ENCODE results near the gene MAP7D1.

Gene MAP7D1

DNA sequence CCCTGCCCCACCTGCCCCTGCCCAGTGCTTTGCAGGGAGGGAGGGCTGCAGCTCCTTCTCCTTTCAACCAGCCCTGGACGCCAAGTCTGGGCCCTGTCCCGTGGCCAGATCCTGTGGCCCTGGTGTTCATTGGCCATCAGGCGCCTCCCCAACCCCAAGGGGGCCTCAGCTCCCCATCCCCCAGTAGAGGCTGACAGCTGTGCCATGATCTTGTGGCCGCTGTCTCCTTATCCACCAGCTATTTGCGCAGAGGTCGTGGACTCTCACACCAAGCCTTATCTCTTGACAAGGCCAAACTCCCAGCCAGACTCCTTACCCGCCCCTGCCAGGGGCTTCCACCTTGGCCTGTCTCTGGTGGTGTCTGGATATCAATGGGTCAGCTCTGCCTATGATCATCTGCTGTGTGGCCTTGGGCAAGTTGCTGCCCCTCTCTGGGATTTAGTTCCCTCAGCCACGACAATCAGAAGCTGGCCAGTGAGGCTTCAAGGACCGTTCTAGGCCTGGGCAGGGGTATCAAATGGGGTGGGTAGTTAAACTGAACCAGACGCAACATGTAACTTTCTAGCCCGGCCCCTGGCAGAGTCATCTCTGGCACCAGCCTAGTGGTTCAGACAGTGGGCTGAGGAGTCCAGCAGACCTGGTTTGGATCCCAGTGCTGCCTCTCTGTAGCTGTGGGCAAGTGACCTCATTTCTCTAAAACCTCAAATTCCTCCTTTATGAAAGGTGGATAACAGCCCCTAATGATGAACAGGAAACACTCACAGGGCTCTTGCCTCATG lies 27.6 kb upstream of the MAP7D1 start:
- DNase-seq: no peak

DNA sequence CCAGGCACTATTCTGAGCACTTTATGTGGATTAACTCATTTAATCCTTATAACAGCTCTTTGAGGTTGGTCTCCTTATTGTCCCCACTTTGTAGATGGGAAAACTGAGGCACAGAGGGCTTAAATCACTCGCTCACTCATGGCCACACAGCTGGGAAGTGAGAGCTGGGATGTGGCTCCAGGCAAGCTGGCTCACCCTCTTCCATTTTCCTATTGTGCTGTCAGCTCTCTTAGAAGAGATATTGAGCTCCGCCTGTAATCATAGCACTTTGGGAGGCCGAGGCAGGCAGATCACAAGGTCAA lies 27.1 kb upstream of the MAP7D1 start:
- DNase-seq: no peak

DNA sequence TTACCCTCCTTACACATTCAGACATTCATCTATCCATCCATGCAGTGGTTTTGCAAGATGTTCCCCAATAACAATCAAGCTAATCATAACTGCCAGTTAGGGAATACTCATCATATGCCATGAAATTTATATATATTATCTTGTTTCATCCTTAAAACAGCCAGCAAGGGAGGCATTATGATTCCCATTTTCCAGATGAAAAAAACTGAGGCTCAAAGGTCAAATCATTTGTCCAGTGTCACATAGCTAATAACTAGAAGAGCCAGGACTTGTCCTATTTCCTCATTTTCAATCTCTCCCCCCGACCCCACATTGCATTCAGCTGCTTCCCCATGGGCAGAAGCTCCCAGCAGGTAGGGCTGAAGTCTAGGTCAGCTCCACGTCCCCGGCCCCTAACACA lies 23.9 kb upstream of the MAP7D1 start:
- DNase-seq: no peak

DNA sequence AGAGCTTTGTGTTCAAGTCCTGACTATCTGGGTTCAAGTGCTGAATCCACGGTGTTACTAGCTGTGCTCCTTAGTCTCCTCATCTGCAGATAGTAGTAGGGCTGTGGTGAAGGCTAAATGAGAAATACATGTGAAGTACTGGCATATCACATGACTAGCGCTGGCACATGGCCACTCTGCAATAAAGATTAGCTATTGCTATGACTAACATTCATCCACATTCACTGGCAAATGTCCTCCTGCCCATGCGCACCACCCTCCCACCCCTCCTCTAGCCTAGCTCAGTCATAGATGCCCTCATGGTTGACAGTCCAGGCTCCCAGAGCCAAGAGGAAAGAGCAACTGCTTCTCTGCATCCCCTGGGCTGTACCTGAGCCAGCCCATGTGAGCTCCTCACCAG lies 22.5 kb upstream of the MAP7D1 start:
- DNase-seq: no peak

DNA sequence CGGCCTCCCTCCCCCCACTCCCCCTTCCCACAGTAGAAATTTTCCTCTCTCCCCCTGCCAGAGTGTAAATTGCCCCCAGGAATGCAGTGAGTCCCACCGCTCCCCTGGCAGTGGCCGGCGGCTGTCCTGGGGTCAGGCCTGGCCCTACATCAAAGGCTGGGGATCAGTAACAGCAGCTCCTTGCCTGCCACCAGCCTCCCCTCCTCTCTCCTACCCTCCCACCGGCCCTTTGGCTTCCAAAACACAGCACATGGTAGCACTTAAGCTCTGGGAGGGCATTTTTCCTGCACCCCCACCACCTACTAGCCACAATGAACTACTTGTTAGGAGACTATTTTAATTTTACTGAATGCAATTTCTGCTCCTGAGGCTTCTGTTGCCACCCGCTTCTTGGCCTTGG lies 21.9 kb upstream of the MAP7D1 start:
- no peak for DNase-seq

DNA sequence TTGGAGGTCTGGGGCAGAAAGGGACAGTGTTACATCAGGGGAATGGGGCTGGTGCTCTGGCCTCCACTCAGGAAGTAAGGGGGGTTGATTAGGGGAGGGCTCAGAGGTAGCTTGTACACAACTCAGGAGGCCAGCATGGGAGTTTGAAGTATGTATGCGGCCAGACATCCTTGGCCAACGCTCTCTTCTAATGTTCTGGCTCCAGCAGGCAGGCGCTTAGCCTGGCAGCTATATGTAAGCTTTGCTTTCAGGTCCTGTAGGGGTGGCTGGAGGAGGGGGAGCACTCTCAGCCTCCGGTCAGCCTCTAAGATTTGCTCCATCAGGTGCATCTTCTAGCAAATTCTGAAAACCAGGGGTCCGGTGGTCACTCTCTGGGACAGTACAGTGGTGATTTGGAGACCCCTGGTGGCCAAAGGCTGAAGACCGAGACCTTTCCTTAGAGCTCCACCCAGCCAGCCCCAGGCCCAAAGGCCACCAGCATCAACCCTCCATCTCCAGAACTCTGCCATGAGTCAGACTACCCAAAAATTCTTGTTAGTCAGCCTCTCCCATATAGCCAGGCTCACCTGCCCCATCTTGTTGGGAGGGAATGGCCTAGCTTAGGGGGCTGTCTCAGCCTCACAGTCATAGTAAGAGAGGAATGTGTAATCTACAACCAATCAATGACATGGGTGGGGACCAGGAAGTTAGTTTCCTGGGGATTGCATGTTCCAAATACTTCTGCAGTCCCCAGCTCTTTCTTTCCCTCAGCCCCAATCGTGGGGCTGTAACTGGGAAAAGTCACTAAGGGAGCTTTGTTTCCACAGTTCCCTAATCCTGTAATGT lies 21.2 kb upstream of the MAP7D1 start:
- peak; percentile 29 to 33 for DNase-seq

DNA sequence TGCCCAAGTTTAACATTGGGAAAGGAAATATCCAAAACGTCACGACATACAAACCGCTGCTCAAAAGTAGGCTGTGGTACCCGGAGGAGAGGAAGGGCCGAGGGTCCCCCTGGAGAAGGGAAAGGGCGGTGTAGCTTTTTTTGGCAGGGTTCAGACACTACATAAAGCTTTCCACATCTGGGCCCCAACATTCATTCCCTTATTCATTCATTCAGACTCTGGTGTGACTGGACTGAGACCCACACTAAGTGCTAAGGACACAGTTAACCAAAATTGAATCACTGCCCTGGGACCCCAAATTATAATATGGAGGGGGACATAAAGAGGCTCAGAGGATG lies 20.7 kb upstream of the MAP7D1 start:
- DNase-seq: no peak

DNA sequence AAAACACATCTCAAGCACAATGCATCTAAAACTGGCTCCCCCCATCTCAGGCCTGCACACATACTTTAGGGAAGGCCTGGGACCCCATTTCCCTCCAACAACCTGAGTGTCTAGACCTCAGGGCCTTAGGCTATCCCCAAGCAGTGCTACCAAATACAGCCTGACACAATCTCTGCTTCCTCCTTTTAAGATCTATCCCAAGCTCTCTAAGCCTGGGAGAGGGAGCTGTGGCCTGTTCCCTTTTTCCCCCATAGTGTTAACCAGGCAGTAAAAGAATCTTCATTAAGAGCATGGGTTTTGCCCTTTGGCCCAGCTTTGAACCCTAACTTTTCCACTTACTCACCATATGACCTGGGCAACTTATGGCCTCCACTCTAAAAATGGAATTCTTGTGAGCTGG lies 20.2 kb upstream of the MAP7D1 start:
- DNase-seq: no peak

DNA sequence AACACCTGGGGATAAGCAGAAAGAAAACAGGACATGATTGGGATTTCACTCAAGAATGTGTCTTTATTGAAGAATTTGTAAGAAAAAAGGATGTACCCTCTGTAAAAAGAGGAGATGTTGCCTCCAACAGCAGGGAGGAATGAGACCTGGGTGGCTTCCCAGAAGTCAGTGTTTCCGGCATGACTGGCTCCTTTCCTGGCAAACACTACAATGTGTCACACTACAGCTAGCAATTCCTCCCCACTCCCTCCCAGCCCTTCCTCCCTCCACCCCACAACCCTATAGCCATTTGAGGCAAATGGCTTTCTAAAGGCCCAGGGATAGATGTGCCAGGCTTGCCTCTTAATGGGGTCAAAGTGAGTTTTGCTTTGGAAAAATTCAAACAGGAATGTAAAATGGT lies 19.4 kb upstream of the MAP7D1 start:
- DNase-seq: no peak

DNA sequence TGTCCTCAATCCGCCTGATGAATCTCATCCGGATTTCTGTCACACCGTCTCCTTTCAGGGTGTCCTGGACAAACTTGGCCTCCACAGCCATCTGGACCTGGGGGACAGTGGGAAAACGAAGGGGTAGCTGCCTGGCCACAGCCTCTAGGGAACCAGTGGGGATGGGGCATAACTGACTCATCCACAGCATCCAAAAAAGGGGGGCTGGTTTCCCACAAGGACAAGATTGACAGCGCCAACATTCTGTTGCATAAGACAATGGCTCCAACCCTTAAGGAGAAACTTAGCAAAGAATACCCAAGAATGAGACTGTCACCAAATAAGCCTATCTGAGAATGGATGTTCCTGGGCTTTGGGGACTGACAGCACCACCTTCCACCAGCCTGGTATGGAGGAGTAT lies 18.7 kb upstream of the MAP7D1 start:
- DNase-seq: no peak

DNA sequence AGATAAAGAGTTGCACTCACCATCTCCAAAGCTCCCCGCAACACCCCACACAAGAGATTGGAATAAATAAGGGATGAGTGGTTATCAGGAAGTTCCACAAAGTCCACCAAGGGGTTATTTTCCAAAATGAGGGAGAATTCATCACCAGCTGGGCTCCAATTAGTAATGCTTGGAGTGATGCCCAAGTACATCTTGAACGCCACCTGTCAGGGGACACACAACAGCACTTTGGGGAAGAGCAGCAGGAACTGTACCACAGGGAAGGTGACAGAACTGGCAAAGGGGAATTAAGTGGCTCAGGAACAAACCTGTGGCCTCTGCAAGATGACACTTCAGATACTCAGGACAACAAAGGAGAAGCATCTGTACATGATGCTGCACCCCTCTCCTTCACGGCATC lies 18.2 kb upstream of the MAP7D1 start:
- no peak for DNase-seq

DNA sequence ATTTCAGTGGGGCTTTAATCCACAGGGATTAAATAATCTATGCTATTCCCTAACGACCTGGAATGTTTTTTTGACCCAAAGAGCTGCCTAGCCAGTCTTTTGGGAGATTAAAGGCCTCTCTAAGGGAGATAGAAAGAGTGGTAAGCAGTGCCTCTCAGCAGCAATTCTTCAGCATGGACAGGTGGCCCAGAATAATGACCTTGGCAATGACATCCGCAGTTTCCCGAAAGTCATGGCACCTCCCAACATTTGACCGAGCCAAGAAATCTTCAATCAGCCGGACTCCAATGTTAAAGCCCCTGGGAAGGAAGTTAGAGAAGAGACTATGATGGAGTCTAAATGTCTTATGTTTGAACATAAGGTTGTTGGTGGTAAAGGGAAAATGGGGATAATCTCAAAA lies 16.4 kb upstream of the MAP7D1 start:
- no peak for DNase-seq

DNA sequence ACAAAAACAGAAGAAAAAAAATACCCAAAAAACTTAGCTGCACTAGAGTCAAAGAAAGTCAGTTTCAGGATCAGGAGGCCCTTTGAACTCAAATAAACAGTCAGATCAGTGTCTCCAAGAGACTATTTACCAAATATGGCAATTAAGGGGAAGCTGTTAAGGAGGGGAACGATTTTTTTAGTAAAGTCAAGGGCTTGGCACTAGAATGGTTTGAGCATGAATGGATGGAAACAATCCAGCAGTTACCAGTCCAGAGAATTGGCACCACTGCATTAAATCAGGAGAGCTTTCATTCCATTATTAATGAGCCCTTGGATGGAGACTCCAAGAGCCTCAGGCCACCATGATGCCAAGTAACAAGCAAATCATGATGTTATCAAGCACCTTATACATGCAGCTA lies 13.8 kb upstream of the MAP7D1 start:
- DNase-seq: no peak

DNA sequence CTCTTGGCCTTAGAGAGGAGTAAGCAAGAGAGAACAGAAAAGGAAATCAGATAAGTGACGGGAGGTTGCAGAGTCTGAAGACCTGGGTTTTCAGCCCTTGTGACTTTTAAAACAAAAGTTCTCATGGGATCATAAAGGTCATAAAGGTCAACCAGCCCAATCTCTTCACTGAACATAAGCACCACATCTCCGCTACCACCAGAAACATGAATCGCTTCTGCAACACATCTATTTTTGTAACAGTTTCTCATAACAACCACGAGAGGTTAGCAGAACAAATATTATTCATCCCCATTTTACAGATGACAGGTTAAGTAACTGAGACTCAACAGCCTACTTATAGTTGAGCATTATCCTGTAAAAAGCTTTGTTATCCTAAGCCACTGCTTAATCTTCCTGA lies 12.5 kb upstream of the MAP7D1 start:
- no peak for DNase-seq

DNA sequence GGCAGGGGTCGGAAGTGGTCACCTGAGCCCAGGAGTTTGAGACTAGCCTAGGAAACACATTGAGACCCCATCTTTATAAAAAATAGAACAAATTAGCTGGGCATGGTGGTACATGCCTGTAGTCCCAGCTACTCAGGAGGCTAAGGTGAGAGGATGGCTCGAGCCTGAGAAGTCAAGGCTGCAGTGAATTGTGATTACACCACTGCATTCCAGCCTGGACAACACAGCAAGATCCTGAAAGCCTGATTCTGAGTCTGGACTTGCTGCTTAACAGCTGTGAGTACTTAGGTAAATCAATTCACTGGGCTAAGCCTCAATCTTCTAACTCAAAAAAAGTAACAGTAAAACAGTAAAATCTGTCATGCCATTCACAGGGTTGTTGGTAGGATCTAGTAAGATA lies 11.5 kb upstream of the MAP7D1 start:
- DNase-seq: no peak

DNA sequence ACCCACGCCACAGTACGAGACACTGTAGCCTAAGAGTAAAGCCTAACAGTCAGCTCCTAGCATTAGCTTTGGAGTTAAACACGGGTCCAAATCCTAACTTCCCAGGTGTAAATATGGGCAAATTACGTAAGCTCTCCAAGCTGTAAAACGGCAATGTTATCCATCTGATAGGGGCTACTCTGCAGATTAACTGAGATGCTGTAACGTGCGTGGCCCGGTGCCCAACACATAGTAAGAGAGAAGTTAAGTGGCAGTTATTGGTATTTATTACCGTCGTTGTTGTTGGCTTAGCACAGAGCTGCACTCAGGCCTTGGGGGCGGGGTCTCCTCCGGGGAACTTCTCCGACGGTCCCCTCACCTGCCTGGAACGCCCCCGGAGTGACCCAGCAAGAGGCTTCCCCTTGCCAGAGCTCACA lies 7.1 kb upstream of the MAP7D1 start:
- DNase-seq: no peak

DNA sequence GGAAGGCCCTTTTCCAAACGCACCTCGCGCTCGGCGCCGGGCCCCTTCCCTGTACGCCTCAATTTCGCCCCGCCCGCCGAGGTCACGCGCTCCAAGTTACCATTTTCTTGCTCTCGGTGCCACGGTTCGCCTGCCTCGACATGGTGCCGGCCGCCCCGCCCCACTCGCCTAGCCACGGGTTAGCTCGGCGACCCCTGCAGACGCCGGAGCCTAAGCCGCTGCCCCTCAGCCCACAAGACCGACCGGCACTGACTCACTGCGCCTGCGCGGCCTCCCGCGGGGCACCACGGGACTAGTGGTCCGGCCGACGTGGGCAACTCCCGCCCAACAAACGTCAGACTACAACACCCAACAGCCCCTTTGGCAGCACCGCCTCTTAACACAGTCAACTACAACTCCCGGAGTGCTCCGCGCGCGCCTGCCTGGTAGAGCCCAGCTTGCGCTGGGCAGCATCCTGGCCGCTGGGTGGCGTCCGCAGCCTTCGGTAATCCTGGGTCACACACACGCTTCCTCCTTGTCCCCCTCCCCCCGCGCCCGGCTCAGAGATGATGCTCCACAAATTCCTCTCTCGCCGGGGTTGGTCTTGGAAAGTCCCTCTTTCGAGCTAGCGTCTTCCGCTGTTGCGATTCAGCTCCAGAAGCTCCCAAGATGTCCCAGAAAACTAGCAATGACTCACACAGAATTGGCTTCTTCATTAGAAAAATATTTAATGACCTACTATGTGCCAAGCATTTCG lies 6.6 kb upstream of the MAP7D1 start, which contains the start of gene TRAPPC3:
Gene TRAPPC3 (minus strand): TSS at position 250 of the 736 bp plus-strand sequence. CDS start 108 bp downstream, at position 142.
- peak; percentile 100 for DNase-seq

DNA sequence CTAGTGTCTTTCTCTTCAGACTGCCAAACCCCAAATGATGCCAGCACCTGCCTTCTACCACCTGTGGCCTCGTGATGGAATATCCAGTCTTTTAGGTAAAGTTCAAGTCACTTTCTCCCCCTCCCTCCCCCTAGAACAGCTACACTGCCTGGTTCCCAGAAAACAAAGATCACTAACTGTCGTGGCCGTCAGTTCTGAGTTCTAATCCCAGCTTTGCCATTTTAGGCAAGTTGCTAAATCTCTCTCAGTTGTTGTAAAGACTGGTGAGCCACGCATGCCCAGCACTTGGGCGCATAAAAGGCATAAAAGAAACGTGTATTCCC lies 6.0 kb upstream of the MAP7D1 start:
- no peak for DNase-seq

DNA sequence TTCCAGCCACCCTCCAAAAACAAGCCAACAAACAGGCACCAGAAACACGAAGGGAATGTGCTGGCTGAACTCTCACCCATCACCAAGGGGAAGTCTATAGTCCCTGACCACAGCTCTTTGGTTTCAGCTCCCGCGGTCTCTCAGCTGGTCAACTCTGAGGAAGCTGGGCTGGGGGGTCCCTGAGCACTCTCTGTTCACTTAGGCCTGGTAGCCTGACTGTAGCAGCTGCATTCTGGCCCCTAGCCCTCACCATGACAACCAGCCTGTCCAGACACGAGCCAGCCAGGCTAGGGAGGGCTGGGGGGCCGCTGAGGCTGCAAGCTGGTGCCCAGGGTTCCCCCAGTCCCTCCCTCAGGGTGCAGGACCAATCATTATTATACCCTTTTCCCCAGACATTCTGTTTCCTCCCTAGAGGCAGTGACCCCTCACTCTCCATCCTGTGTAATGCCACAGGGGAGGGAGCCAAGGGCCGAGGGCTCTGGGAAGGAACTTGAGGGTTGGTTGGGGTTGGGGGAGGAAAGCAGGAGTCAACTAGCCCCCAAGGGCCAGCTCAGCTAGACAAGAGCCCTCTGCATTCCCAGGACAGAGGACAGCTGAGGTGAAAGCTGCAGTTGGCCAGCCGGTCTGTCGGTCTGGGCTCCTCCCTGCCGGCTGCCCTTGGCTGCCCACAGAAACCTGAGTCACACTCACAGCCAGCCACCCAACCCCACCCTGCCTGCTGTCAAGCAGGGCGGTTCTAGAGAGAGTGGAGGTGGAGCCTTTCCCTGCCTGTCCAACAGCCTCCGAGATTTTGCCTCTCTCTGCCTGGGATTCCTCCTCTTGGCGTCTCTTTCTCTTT lies 5.4 kb upstream of the MAP7D1 start:
- DNase-seq: peak; percentile 80 to 81

DNA sequence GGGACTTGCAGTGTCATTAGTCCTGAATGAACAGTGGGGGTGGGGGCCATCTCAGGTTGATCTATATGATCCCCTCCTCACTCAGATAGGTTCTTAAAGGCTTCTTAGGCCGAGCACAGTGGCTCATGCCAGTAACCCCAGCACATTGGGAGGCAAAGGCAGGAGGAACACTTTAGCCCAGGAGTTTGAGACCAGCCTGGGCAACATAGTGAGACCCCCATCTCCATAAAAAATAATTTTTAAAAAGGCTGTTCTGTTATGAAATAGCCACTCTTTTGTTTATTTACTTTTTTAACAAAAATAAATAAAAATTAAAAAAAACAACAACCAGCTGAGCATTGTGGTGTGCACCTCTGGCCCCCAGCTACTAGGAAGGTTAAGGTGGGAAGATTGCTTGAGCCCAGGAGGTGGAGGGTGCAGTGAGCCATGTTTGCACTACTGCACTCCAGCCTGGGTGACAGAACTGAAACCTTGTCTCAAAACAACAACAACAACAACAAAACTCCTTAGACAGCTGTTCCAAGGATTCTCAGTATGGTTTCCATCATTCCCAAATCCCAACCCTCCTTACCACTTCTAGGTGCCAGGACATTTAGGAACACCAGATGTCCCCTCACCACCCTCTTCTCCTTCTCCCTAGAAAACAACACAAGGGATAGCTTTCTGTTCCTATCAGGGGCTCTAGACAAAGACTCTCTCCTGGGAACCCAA lies 4.7 kb upstream of the MAP7D1 start:
- DNase-seq: no peak

DNA sequence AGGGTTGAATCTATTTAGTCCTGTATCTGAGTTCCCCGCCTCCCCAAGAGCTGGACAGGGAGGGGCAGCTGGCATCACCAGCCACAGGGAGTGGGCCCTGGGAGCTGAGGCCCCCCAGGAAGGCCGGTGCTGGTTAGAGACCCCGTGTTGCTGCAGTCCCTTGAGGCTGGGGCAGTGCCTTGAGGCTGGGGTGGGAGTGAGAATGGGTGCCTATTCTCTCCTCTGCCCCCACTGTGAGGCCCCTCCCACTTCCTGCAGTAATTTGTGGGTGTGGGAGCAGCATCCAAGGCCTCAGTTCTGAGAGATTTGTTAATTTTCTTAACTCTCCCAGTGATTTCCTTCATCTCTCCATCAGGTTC lies 4.1 kb upstream of the MAP7D1 start:
- peak; percentile 53 to 75 for DNase-seq

DNA sequence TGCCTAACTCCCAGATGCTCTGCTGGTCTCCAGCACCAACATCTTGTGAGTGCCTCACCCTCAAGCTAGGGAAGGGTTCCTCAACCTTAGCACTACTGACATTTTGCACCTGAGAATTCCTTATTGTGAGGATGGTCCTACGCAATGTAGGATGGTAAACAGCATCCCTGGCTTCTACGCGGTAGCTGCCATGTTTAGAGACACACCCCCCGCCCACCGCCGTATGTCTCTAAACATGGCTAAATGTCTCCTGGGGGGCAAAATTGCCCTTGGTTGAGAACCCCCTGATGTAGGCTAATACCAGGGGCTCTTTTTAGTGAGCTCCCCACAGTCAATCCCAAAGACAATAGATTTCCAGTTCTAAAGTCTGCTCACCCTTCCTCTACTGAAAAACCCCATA lies 2.5 kb upstream of the MAP7D1 start:
- no peak for DNase-seq

DNA sequence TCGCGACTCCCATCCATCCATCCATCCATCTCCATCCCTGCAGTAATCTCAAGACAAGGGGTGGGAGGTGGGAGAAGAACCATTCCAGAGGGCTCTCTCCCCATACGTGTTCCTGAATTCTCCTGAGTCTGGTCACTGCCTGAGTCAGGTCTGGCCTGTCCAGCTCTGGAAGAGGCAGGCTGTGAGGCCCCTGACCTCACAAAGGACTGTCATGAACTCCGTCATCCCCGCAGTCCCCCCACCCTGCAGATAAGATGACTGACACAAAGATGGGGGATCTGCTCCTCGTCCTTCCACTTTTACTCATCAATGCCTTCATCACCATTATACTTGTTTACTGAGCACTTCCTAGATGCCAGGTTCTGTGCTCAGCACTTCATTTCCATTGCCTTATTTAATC lies 1.6 kb upstream of the MAP7D1 start:
- no peak for DNase-seq

Data from CD4-positive, alpha-beta T cell treated with Interferon alpha-2 for 1 hour (primary cell).